HCT116 (cell line): ENCODE results near the gene PEAK1.

ENCODE experiments used
- ATF3 ChIP-seq: IDR thresholded peaks from 2 replicates; pipeline ENCODE4 v1.6.1; 2012
- CTCF ChIP-seq, 3 experiments: fragments of 200-600 bp in 1 of 3; sonication (generic) in 1 of 3; IDR thresholded peaks in 2 of 3; conservative IDR thresholded peaks in 1 of 3; 2 replicates each; pipeline ENCODE4 v1.5.1; 2012 to 2017; ENCODE audit warnings: low read depth in 2 of 3, low read length in 2 of 3, antibody characterized with exemption in 1 of 3, borderline replicate concordance in 1 of 3, control low read depth in 1 of 3, mild to moderate bottlenecking in 1 of 3, mixed read lengths in 1 of 3, mixed run types in 1 of 3, moderate library complexity in 1 of 3; ENCODE audit not compliant: insufficient read depth in 1 of 3
- ELF1 ChIP-seq: IDR thresholded peaks from 2 replicates; pipeline ENCODE4 v1.6.1; 2012; ENCODE audit warnings: low read depth, borderline replicate concordance
- POLR2A ChIP-seq: IDR thresholded peaks from 2 replicates; pipeline ENCODE4 v1.7.0; 2011; ENCODE audit warnings: borderline replicate concordance; ENCODE audit not compliant: insufficient read depth, insufficient read length; ENCODE audit errors: extremely low read depth
- RAD21 ChIP-seq: IDR thresholded peaks from 2 replicates; pipeline ENCODE4 v1.6.1; 2012; ENCODE audit warnings: low read depth, mild to moderate bottlenecking

GRCh38 chr15:77402740-77403379, 17.0 kb downstream of the PEAK1 start:
- TF ChIP-seq CTCF (IDR thresholded peaks at IDR 0.05 in 2 of 3, conservative IDR thresholded peaks at IDR 0.05 in 1 of 3; ENCODE audit: borderline replicate concordance in 1 of 3, insufficient read depth in 1 of 3, low read depth in 2 of 3, low read length in 2 of 3) = no peak
- TF ChIP-seq RAD21 = no peak
- no peak for TF ChIP-seq ELF1
- TF ChIP-seq POLR2A = no peak
- no peak for TF ChIP-seq ATF3
